HUES48 (cell line): ENCODE results near the gene ANKRD62.
"Not testable (repeated sequence)": the region's sequence is repeated elsewhere in the genome, so short reads cannot be mapped to it uniquely, and the experiment has no call there.

Experiments used
- H3K27ac ChIP-seq: one replicate; pipeline ENCODE4 v1.7.0; 2013; ENCODE audit warnings: low read depth, low read length, inconsistent platforms
- H3K27me3 ChIP-seq: 2 replicates; pipeline ENCODE4 v1.6.1; 2013; ENCODE audit warnings: mild to moderate bottlenecking, low read length; ENCODE audit not compliant: control insufficient read depth, insufficient read depth
- H3K36me3 ChIP-seq: 2 replicates; pipeline ENCODE4 v1.6.1; 2013; ENCODE audit warnings: low read length; ENCODE audit not compliant: control insufficient read depth, insufficient read depth
- H3K4me1 ChIP-seq: 2 replicates; pipeline ENCODE4 v1.6.1; 2013; ENCODE audit warnings: mild to moderate bottlenecking, low read length; ENCODE audit not compliant: control insufficient read depth, insufficient read depth
- H3K4me3 ChIP-seq: 2 replicates; pipeline ENCODE4 v1.5.1; 2013; ENCODE audit warnings: mild to moderate bottlenecking, low read depth, low read length
- H3K9ac ChIP-seq: 2 replicates; pipeline ENCODE4 v1.6.1; 2013; ENCODE audit warnings: mild to moderate bottlenecking, low read depth, low read length, moderate library complexity
- H3K9me3 ChIP-seq: 2 replicates; pipeline ENCODE4 v1.6.1; 2013; ENCODE audit warnings: low read length; ENCODE audit not compliant: control insufficient read depth, insufficient read depth

The ANKRD62 gene

DNA sequence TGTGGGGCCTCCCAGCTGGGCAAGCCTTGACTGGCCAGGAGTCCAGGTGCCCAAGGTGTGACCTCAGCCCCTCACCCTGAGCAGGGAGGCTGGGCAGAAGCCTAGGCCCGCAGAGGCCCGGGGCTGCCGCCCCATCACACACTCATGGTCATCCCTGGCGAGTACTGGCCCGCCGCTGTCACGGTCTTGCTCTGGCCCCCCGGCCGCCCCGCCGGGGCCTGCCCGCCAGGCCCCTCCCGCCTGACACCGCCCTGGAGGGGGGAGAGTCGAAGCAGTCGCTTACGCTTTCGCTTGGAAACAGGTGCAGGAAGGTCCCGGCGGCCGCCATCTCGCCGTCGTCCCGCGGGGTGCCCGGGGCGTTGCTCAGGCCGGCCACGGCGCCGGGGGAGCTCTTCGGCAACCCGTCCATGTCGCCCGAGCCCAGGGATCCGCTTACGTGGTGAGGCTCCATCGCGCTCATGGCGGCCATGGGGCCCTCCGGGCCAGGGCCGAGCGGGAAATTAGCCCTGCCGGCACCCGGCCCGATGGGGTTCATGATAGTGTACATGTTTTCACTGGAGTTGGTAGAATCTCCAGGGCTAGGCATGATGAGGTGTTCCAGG is 26.6 kb upstream of the ANKRD62 start:
- H3K9me3 ChIP-seq = no peaks in the 10 kb centered on the region
- no peak overlapping the region for H3K9ac ChIP-seq
- H3K27ac ChIP-seq = no peak overlapping the region
- H3K27me3 ChIP-seq = no peaks in the 10 kb centered on the region
- H3K4me3 ChIP-seq = no peak overlapping the region
- H3K36me3 ChIP-seq = no peaks in the 10 kb centered on the region
- no peaks in the 10 kb centered on the region for H3K4me1 ChIP-seq

DNA sequence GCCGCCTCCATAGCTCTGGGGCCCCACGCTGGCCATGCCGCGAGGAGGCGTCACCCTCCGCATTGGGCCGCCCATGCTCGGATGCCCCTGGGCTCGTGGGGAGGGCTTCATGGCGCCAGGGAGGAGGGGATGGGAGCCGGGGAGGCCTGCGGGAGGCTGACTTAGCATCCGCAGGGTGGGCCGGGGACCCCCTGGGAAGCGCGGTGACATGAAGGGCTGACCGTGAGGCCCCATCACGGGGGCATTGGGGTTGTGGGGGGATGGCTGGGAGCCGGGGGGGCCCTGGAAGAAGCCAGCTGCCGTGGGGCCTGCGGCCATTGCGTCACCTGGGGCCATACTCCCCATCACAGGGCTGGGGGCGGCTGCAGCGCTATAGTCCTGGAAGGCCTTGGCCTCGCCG is 26.0 kb upstream of the ANKRD62 start:
- Histone ChIP-seq H3K9ac (no peak overlapping the region), H3K36me3 (no peaks in the 10 kb centered on the region), H3K27ac (no peak overlapping the region), H3K9me3 (no peaks in the 10 kb centered on the region), H3K27me3 (no peaks in the 10 kb centered on the region), H3K4me1 (no peaks in the 10 kb centered on the region), H3K4me3 (no peak overlapping the region)

GRCh38 chr18:12068316-12068949 is 25.2 kb upstream of the ANKRD62 start:
- H3K27me3 ChIP-seq, H3K27ac ChIP-seq, H3K9me3 ChIP-seq, H3K4me3 ChIP-seq, H3K4me1 ChIP-seq, H3K36me3 ChIP-seq, H3K9ac ChIP-seq: not testable (repeated sequence)

- Histone ChIP-seq H3K36me3 (no peaks in the 10 kb centered on the region), H3K9ac (no peak overlapping the region), H3K27me3 (no peaks in the 10 kb centered on the region), H3K4me3 (no peak overlapping the region), H3K4me1 (no peaks in the 10 kb centered on the region), H3K9me3 (no peaks in the 10 kb centered on the region), H3K27ac (no peak overlapping the region)
These were observed 24.7 kb upstream of the ANKRD62 start for GRCh38 chr18:12068950-12069320.

GRCh38 chr18:12071066-12071465 is 22.6 kb upstream of the ANKRD62 start:
- H3K27me3 ChIP-seq, H3K9ac ChIP-seq, H3K4me3 ChIP-seq, H3K27ac ChIP-seq, H3K9me3 ChIP-seq, H3K4me1 ChIP-seq, H3K36me3 ChIP-seq: not testable (repeated sequence)

- no peak overlapping the region for H3K4me3 ChIP-seq
- H3K36me3 ChIP-seq = no peaks in the 10 kb centered on the region
- H3K9ac ChIP-seq = no peak overlapping the region
- no peaks in the 10 kb centered on the region for H3K4me1 ChIP-seq
- no peaks in the 10 kb centered on the region for H3K9me3 ChIP-seq
- H3K27me3 ChIP-seq = peaks cover 7% of the 10 kb centered on the region
- H3K27ac ChIP-seq = no peak overlapping the region
These were observed 20.6 kb upstream of the ANKRD62 start for GRCh38 chr18:12072996-12073395.

- Histone ChIP-seq H3K9ac (no peak overlapping the region), H3K9me3 (no peaks in the 10 kb centered on the region), H3K27me3 (peaks cover 7% of the 10 kb centered on the region), H3K36me3 (no peaks in the 10 kb centered on the region), H3K27ac (no peak overlapping the region), H3K4me3 (no peak overlapping the region), H3K4me1 (no peaks in the 10 kb centered on the region)
These were observed 18.9 kb upstream of the ANKRD62 start for GRCh38 chr18:12074736-12075135.

- Histone ChIP-seq H3K27me3 (peaks cover 7% of the 10 kb centered on the region), H3K27ac (no peak overlapping the region), H3K9ac (0 out of 2 replicates have a peak overlapping the region, but pooled peaks have one; percentile 36), H3K36me3 (no peaks in the 10 kb centered on the region), H3K4me1 (no peaks in the 10 kb centered on the region), H3K9me3 (no peaks in the 10 kb centered on the region), H3K4me3 (peak overlapping the region; percentile 52)
These were observed 17.1 kb upstream of the ANKRD62 start for GRCh38 chr18:12076424-12077140.

DNA sequence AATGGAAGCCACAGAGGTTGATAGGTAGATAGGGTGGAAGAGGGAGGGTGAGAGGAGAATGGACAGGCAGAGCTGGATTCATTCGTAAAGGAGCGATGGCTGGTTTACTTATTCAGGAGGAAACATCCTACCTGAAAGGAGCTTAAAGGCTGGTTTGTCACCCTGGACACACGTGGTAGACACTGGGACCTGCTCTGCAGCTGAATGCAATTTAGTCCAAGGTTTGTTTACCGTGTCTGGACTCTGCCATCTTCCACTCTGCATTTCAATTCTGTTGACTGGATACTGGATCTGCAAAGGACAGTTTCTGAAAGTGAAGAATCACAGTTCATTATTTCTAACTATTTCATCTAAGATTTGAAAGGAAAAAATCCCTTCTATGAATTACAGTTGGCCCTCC is 15.6 kb upstream of the ANKRD62 start:
- H3K9ac ChIP-seq, H3K4me3 ChIP-seq, H3K4me1 ChIP-seq, H3K36me3 ChIP-seq, H3K27ac ChIP-seq, H3K9me3 ChIP-seq, H3K27me3 ChIP-seq: not testable (repeated sequence)

- Histone ChIP-seq H3K27ac (no peak overlapping the region), H3K36me3 (no peaks in the 10 kb centered on the region), H3K4me1 (no peaks in the 10 kb centered on the region), H3K27me3 (peaks cover 7% of the 10 kb centered on the region), H3K4me3 (no peak overlapping the region), H3K9me3 (no peaks in the 10 kb centered on the region), H3K9ac (no peak overlapping the region)
These were observed 14.0 kb upstream of the ANKRD62 start for GRCh38 chr18:12079491-12080237.

DNA sequence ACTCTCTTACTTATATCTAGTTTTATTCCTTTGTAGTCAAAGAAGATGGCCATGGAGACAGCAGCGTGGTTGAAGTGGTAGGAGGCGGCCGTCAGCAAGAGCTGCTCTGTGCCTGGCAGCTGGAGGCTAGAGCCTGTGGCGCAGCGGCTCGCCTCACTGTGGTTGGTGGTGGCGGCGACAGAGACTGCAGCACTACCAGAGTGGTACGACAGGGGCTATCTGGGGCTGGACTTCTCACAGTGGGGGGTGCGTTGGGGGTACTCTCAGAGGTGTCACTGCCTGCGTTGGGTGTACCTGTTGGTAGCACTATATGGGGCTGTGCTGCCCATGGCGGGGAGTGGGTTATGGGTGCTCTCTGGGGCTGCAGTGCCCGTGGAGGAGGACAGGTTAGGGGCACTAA is 8.5 kb upstream of the ANKRD62 start:
- no peak overlapping the region for H3K4me3 ChIP-seq
- no peaks in the 10 kb centered on the region for H3K4me1 ChIP-seq
- H3K9ac ChIP-seq = no peak overlapping the region
- no peak overlapping the region for H3K27ac ChIP-seq
- no peaks in the 10 kb centered on the region for H3K9me3 ChIP-seq
- H3K27me3 ChIP-seq = no peaks in the 10 kb centered on the region
- H3K36me3 ChIP-seq = no peaks in the 10 kb centered on the region
